Measurements from ENCODE around the gene DRAXIN.

Gene DRAXIN

DNA sequence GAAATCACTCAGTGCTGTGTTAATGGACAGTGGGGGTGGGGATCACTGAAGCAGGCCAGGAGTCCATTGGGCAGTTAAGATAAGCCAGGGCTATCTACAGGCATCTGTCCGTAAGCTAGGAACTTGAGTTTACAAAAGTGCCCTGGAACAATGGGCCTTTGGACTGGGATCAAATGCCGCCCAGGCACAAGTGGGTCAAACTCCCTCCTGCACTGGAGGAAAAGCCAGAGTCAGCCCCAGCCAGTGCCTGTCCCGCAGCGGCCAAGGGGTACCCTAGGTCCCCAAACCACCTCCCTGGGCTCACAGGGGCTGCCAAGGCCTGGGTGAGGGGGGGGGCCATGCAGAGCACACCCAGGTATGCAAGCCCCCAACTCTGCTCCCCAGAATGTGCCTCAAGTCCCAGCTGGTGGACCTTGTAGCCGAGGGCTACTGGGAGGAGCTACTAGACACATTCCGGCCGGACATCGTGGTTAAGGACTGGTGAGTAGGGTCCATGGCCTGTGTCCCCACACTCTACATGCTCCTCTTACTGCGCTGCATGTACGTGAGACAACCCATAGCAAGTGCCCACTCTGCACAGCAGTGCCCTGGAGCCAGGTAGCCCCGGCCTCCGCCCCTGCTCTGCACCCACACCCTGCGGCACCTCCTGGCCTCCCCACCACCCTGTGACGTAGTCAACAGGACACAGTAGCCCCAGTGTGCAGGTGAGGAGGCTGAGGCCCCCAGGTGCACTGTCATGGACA, 19.8 kb upstream of the DRAXIN start:
- peak; percentile 11 to 62 for DNase-seq
- TF ChIP-seq GATA1 (IDR thresholded peaks at IDR 0.05; ENCODE audit: low read depth, low read length) (no peak), POLR2A (IDR thresholded peaks at IDR 0.05; ENCODE audit: low read length) (no peak)

DNA sequence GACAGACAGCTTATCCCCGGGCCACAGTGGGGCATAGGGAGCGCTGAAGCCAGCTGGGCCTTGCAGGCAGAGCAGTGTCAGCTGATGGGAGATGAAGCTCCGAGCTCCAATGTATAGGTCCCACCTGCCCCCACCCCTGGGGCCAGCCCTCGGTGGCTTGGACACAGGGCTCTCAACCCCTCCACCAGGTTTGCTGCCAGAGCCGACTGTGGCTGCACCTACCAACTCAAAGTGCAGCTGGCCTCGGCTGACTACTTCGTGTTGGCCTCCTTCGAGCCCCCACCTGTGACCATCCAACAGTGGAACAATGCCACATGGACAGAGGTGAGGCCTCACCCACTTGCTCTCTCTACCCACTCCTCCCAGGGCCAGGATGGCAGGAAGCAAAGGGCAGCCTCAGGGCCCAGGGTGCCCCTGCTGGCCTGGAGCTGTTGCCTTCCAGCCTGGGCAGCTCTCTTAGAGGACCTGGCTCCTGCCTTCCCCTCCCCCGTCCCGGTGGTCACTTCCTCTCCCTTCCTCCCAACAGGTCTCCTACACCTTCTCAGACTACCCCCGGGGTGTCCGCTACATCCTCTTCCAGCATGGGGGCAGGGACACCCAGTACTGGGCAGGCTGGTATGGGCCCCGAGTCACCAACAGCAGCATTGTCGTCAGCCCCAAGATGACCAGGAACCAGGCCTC, 18.3 kb upstream of the DRAXIN start:
- TF ChIP-seq GATA1 (IDR thresholded peaks at IDR 0.05; ENCODE audit: low read depth, low read length) (no peak), POLR2A (IDR thresholded peaks at IDR 0.05; ENCODE audit: low read length) (no peak)
- DNase-seq, result no peak

DNA sequence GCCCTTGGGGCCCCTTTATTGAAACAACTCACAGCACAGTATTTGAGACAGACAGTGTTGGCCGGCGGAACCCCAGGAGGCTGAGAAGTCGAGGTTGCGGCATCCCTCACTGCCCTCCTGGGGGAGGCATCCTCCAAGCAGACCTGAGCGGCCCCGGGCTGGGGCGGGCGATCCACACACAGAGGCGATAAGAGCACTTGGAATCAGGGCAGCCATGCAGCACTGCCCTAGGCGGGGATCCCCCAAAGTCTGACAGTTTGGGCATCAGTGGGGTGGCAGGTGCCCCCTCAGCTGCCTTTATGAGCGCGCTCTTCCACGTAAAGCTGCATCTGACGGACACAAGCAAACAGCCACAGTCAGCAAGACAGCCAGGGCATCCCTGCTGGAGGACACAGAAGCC, 17.0 kb upstream of the DRAXIN start:
- TF ChIP-seq POLR2A (IDR thresholded peaks at IDR 0.05; ENCODE audit: low read length), result no peak
- TF ChIP-seq GATA1 (IDR thresholded peaks at IDR 0.05; ENCODE audit: low read depth, low read length), result no peak
- no peak for DNase-seq

DNA sequence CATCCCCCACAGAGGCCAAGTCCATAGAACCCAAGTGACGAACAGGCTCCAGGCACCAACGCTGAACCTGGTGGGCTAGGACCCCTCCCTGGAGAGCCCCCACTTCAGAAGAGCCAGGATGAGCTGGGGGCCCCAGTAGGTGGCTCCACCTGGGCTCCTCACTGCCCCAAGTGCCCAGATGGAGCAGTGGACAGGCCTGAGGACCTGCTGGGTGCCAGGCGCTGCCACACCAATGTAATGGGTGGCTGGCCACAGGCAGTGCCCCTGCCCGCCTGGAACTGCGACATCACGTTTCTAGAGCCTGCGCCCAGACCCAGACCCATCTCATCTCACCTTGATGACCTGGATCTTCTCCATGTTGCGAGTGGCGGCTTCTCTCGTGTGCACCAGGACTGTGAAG, 16.2 kb upstream of the DRAXIN start:
- no peak for DNase-seq

DNA sequence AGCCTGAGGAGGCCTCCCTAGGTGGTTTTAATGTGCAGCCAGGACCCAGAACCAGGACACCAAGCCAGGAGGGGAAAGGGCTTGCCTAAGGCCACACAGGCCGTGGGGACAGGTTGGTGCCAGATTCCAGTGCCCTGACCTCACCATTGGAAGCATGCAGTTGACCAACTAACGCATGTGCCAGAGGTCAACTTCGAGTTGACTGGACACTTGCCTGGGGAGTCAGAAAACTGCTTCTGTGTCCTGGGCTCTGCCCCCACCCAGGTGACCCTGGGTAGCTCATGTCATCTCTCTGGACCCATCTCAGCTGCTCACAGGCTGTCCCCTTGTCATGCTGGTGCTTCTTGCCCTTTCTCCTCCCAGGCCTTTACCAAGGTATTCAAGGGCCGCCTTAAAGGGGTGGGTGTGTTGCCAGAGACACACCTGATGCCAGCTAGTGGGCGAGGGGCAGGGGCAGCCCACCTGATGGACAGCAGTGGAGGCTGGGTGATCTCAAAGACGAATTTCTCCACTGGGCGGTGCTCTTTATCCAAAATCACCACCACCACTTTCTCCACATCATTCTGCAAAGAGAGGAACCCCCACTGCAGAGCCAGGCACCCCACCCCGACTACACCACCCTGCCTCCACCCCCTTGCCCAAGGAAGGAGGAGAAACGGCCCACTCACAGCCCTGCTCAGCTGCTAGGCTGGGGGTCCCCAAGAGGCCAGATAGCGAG, 15.0 kb upstream of the DRAXIN start:
- no peak for DNase-seq
- no peak for TF ChIP-seq POLR2A (IDR thresholded peaks at IDR 0.05; ENCODE audit: low read length)
- no peak for TF ChIP-seq GATA1 (IDR thresholded peaks at IDR 0.05; ENCODE audit: low read depth, low read length)

More for the DNA sequence above, 16.2 kb upstream of the DRAXIN start:
- TF ChIP-seq POLR2A (IDR thresholded peaks at IDR 0.05; ENCODE audit: low read length) (no peak), GATA1 (IDR thresholded peaks at IDR 0.05; ENCODE audit: low read depth, low read length) (no peak)

DNA sequence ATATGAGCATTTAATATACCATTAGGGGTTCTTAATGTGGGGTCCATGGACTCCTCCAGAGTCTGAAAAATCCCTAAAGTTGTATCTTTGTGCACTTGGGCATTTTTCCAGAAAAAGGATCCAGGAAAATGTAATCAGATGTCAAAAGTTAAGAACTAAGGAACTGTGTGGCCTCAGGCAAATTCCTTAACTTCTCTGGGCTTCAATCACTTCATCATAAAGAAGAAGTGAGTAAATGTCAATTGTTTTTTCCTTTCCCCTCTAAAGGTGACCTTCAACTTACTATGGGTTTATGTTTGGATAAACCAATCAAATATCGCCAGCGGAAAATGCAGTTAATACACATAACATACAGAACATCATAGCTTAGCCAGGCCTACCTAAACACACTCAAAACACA, 13.1 kb upstream of the DRAXIN start:
- TF ChIP-seq GATA1 (IDR thresholded peaks at IDR 0.05; ENCODE audit: low read depth, low read length) (no peak), POLR2A (IDR thresholded peaks at IDR 0.05; ENCODE audit: low read length) (no peak)
- no peak for DNase-seq

DNA sequence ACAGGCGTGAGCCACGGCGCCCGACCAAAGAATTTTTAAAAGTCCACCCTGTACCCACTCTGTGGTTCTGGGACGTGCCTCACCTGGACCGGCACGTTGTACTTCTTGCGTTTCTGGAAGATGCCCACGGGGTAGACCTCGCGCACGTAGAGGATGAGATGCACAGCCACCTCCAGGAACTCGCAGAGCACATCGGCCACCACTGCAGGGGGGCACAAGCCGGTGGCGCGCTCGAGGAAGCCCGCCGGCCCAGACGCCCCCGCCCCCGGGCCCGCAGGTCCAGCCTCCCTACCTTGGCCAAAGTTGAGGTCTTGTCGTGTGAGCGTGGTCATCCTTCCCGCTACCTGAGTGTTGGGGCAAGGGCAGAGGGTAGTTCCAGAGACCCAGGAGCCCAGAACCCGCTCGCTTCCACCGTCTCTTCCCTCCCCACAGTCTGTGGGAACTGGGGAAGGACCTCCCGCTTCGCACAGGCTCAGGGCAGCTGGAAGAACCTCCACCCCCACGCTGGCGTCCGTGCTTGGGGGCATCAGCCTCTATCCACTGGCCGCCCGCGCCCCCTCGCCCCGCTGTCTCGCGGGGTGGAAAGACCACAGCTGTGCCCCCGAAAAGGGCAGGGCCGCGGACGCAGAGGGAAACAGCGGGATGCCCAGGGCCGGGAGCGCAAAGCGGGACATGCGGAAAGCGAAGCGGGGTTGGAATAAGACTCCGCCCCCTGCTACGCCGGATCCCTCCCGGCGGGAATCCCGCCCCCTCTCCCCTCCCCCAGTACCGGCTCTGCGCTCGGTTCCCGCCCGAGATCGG, 11.0 kb upstream of the DRAXIN start:
- TF ChIP-seq POLR2A (IDR thresholded peaks at IDR 0.05; ENCODE audit: low read length) (no peak), GATA1 (IDR thresholded peaks at IDR 0.05; ENCODE audit: low read depth, low read length) (no peak)
- no peak for DNase-seq

DNA sequence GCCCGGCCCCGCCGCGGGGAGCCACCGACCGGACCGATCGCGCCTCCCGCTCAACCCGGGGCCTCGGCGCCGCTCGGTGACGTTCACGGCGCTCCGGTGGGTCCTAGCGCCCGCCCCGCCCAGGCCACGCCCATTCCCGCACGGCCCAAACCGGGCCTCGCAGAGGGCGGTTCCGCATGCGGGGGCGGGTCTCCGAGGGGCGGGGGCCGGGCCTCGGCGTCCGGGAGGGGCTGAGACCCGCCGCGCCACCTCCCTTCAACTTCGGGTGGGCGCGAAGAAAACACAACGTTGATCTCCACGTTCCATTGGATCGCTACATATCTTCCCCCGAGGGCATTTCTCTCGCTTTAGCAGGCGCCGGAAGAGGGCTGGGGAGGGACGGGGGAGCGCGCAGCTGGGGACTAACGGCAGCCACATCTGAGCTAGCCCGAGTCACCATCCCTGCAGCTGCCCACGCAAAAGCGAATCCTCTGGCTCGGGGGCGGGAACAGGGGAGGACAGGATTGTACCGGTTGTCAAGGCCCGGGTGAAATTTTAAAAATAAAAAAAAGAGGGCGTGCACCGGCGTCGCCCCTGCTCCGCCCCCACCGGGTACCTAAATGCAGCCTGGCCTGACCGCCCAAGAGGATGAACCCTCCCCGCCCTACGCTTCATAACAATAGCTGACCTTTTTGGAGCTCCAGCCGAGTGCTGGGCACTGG, 10.3 kb upstream of the DRAXIN start, which contains the start of gene MAD2L2:
Gene MAD2L2 (minus strand): TSS at position 78 of the 701 bp plus-strand sequence. CDS start 547 bp downstream, outside the sequence.
- DNase-seq, result peak; percentile 90 to 93
- TF ChIP-seq GATA1 (IDR thresholded peaks at IDR 0.05; ENCODE audit: low read depth, low read length) (no peak), POLR2A (IDR thresholded peaks at IDR 0.05; ENCODE audit: low read length) (peak; percentile 61)

DNA sequence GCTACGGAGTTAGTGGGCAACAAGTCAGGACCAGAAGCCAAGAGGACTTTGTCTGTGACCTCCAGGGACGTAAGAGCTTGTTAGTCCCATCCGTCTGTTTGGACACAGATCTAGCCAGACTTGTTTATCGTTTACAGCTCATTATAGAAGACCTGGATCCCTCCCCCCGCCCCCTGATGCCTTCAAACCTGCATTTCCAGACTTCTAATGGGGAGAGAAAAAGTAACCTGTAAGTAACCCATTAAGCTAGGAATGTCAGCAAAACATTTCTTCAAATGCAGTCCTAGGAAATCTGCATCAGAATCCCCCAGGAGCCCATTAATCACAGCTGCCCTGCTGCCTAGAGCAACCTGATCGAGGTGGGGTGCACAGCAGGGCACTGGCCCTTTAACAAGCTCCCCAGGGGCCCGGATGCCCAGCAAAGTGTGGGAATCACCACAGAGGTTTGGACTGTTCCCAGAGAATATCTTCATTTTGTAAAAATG, 9.2 kb upstream of the DRAXIN start:
- DNase-seq, result no peak
- TF ChIP-seq POLR2A (IDR thresholded peaks at IDR 0.05; ENCODE audit: low read length), result no peak
- TF ChIP-seq GATA1 (IDR thresholded peaks at IDR 0.05; ENCODE audit: low read depth, low read length), result no peak

DNA sequence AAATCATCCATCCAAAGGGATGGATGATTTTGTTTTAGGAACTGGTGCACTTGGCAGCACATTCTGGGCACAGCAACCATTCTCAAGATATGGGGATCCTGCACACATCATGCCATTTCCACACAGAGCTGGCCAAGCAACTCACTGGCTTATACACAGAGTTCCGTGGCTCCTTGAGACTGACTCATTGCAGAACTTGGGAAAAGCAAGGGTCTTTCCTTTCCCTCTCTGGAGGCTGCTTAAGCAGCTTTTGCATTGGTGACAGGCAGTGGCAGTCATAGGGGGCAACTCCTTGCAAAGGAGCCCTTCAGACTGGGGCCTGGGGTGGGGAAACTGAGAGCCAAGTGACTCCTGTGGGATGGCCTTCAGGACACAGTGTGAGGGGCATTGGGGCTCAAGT, 8.7 kb upstream of the DRAXIN start:
- no peak for TF ChIP-seq POLR2A (IDR thresholded peaks at IDR 0.05; ENCODE audit: low read length)
- no peak for TF ChIP-seq GATA1 (IDR thresholded peaks at IDR 0.05; ENCODE audit: low read depth, low read length)
- no peak for DNase-seq

DNA sequence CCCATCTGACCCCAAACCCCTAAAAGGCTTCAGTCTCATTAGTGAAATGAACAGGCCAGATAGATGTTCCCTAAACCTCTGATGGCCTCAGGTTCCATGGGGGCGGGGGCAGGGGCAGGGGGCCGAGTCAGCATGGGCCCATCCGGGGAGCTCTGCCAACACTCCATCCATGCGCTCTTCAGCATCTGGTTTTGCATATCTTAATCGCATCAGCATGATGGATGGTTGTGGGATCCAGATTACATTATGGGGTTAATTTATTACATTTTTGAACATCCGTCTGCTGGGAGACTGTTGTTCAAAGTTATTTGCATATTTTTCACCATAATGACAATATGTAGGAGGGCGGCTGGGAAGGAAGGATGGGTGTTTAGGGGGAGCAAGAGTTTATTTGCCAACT, 7.4 kb upstream of the DRAXIN start:
- DNase-seq, result no peak
- TF ChIP-seq GATA1 (IDR thresholded peaks at IDR 0.05; ENCODE audit: low read depth, low read length), result no peak
- TF ChIP-seq POLR2A (IDR thresholded peaks at IDR 0.05; ENCODE audit: low read length), result no peak

DNA sequence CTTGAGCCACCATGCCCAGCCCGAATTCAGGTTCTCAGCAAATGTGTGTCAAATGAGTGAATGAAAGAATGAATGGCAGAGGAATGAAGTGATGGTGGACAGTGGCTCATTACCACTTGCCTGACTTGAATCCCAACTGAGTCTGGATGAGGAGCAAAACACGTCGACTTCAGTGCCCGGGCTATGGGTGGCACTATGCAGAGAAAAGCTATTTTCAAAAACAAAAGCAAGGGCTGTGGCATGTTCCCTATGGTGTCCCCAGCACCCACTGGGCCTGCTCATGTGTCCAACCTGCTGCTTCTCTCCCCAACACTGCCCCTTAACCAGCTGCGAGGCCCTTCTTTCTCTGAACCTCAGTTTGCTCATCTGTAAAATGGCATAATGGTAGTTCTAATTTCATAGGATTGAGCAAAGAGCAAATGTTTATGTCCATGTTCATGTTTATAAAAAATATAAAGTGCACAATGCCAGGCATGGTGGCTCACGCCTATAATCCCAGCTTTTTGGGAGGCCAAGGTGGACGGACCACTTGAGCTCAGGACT, 6.2 kb upstream of the DRAXIN start:
- TF ChIP-seq POLR2A (IDR thresholded peaks at IDR 0.05; ENCODE audit: low read length) (no peak), GATA1 (IDR thresholded peaks at IDR 0.05; ENCODE audit: low read depth, low read length) (no peak)

More for the DNA sequence above, 6.2 kb upstream of the DRAXIN start:
- DNase-seq, result no peak

Data from erythroblast (primary cell).